Stimulated activated CD4-positive, alpha-beta T cell treated with anti-CD3 and anti-CD28 coated beads, Interleukin-1b, Interleukin-23, amount 100 ng/mL, for 1 hour (primary cell): ENCODE measurements around the gene ARHGAP31.
A peak's percentile ranks its signal among the peaks of the same experiment; 100 is the strongest.
"Not testable (repeated sequence)": the region's sequence is repeated elsewhere in the genome, so short reads cannot be mapped to it uniquely, and the experiment has no call there.

Experiments used
- DNase-seq, 2 donors: peaks; one replicate each; pipeline ENCODE4 v3.0.0-alpha.2; 2020; ENCODE audit warnings: low read depth in 2 of 2

The ARHGAP31 gene

GRCh38 chr3:119294696-119295671, 801 bp downstream of the ARHGAP31 start:
- DNase-seq = peak in 1 of 2 donors; percentile 34

DNA sequence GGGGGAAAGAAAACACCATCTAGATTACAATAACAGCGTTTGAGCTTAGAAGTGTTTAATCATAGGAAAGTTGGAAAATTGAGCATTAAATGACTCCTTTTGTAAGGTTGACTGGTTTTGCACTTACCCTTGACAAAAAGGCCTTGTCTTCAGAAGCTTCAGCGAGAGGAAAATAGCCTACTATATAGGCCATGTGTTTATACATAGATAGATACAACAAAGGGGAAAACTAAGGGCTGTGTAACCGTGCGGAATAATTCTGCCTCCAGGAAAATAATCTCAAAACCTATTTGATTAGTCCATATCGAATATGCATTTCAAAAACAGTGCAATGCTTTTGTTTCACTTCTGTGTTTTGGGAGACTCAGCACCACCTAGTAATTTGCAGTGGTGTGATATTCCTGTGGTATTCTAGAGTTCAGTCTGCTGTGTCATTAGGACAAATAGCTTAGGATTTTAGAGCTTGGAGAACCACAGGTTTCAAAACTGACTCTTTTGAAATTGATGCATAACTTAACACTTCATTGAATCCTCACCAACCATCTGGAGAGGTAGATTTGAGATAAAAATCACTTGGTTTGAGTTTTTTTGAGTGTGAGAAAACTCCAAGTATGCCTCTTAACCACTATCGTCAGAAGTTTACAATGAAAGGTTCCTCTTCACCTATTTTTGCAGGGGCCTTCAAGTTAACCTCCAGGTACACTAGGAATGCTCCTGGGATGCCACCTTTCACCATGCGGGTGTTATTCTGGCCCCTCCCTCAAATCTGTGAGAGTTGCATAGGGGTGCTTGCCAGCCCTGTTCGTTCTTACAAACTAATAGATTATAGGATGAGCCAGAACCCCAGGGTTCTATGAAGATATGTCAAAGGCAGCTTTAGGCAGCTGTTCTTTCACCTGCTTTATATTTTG, 1.9 kb downstream of the ARHGAP31 start:
- DNase-seq = no peak

DNA sequence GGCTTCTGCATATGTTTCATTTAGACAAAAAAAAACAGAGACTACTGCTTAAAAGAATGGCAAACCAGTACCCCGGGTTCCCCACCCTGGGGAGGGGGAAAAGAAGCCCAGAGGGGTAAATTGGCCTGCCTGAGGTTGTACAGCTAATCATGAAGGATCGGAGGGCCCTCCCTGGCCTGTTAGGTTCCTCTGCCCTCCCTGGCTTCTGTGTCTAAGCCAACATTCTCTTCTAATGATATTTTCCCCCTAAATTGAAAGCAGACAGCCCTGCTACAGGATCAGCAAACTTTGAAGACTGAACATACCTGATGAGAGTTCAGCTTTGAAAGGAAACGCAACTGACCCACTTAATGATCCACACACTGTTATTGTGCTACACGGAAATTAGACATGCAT, 2.5 kb downstream of the ARHGAP31 start:
- DNase-seq = no peak

- DNase-seq = no peak
Measured at GRCh38 chr3:119297169-119297568, 3.0 kb downstream of the ARHGAP31 start.

- no peak for DNase-seq
Measured at GRCh38 chr3:119298565-119298941, 4.4 kb downstream of the ARHGAP31 start.

- DNase-seq = no peak
Measured at GRCh38 chr3:119300991-119301391, 6.8 kb downstream of the ARHGAP31 start.

DNA sequence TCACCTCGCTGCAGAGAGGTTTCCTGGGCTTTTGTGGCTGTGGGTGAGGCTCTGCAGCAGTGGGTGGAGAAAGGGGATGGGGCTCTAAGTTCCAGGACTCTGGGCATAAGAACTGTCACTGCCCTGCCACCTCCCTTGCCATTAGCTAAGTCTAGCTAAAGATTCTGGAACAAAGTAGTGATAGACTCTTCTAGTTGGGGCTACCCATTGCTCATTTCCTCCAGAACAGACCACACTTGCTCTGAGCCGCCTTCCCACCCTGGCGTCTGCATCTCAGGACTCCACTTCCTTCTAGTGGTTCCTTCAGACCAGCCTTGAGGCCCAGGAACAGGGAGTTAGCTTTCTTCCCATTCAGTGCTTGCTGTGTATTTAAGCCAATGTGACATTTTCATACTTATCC, 7.5 kb downstream of the ARHGAP31 start:
- no peak for DNase-seq

DNA sequence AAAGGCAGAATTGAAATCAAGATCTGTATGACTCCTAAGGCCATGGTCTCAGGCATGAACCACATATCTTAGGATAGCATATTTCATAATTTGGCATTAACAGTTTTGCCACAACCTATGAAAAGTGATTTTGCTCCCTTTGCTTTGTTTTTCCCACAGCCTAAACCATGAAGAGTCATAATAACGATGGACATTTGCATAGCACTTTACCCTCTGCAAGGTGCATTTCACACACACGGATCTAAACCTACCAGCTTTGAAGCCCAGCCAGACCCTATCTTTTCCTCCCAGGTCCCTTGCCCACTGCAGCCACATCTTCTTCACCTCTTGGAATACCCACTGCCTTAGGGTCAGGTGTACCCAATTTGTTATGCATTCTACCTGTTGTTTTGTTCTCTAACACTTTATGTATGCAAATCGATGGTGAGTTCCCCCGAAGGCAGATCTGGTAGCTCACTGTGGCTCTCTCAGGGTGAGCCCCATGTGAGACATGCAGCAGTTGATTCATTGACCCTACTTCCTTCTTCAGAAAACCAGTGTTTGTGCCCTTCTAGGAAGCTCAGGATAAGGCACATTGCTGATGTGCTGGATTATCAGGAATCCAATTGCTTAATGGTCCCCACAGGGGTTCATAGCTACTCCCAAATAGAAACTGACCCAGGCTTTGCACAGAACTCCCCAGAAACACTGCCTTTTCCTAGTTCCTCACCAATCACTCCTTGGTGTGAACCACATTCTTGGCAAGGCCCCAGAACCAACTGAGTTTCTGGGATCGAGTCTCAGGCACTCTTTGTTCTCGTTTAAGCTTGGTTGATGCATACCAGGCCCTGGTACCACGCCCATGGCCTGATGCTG, 8.7 kb downstream of the ARHGAP31 start:
- no peak for DNase-seq

- no peak for DNase-seq
Measured at GRCh38 chr3:119304201-119304713, 10.1 kb downstream of the ARHGAP31 start.

GRCh38 chr3:119305286-119305685, 11.1 kb downstream of the ARHGAP31 start:
- no peak for DNase-seq

DNA sequence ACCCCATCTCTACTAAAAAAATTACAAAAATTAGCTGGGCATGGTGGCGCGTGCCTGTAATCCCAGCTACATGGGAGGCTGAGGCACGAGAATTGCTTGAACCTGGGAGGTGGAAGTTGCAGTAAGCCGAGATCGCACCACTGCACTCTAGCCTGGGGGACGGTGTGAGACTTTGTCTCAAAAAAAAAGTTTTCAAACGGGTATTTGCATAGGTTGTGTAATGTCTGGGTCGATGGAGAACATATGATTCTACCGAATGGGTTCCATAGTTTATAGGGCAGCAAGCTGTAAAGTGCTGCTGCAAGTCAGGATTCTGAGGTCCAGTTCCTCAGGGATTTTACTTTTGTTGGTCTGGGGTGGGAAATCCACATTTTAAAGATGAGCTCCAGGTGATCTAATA, 12.2 kb downstream of the ARHGAP31 start:
- DNase-seq = not testable (repeated sequence)

DNA sequence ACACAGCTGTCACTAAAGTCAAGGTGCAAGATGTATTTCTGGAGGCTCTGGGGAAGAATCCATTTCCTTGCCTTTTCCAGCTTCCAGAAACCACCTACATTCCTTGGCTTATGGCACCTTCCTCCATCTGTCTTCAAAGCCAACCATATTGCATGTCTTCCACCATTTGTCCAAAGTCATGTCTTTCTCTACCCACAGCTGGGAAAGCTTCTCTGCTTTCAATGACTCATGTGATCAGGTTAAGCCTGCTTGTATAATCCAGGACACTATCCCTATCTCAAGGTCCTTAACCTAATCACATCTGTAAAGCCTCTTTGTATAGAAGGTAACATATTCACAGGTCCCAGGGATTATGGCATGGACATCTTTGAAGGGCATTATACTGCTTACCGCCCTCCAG, 14.2 kb downstream of the ARHGAP31 start:
- no peak for DNase-seq

GRCh38 chr3:119309591-119309990, 15.4 kb downstream of the ARHGAP31 start:
- DNase-seq = no peak

DNA sequence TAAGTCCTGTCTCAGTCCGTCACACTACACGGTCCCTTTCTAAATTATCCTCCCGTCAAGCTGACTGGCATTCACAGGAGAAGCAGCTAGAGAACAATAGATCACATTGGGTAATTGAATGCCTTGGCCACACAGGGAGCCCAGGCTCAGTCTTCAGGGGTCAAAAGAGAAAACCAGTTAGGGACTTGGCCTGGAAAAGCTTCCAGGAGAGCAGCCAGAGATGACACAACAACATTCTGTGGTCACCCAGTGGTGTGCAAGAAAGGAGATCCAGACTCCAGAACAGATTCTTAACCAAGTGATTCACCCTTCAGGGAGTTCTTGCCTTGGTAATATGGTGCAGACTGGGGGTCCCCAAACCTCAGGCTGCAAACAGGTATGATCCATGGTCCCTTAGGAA, 15.9 kb downstream of the ARHGAP31 start:
- DNase-seq = no peak

DNA sequence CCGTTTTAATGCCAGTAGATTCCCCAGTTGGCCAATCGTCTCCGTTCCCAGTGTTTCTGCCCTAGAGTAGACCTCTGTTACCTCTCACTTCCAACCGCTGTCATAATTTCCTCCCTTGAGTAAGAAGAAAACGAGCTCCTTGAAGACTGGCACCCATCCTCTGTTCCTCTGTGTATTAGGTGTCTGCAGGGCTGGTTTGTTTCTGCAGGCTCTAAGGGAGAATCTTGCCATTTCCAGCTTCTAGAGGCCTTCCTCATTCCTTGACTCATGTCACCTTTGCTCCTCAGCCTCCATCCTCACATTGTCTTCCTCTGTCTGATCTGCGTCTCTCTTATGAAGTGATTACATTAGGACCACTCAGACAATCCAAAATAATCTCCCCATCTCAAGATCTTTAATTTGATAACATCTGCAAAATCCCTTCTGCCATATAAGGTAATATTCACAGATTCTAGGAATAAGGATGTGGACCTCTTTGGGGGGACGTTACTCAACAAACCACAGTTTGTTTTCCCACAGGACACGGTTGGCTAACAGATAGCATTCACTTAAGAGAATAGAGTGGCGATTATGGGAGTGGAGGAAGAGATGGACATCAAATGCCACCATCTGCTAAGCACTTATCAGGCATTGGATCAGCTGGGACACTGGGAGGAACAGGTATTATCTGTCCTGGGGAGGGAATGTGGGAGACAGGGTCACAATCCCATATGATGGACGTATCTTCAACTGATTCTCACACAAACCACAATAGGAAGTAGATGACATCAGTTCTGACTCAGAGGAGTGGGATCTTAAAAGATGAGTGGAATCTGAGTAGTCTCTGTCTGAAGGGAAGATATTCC, 17.1 kb downstream of the ARHGAP31 start:
- no peak for DNase-seq

DNA sequence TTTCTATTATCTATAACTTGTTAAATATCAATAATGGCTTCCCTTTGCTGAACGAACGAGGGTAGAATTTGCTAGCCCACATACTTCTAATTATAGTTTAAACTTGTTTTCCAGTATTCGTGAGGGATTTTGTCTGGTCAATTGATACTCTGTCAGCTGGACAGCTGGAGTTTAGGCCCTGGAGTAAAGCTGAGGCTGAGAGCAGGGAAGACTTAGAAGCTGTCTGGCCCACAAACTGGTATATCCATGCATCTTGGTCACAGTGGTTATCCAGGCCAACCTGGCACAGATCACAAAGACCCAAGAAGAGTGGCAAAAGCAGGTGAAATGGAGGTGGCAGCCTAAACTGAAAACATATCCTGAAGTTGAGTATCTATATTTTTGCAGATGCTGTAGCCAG, 19.3 kb downstream of the ARHGAP31 start:
- DNase-seq = no peak

DNA sequence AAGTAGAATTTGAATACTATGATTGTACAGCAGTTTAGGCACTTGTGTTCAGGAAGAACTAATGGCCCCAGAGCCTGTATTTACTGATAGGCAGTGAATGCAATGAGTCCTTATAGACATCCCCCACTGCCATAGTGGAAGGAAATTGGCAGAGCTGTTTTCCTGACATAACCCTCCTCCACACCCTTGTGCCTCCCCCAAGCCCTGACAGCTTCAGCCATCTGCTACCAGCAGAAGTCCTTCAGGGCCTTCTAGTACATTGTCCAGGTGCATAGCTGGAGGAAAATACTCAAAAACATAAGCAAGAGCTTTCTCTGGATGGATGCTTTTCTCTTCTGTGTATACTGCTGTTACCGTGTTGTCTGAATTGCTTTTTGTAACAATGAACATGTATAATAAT, 20.6 kb downstream of the ARHGAP31 start:
- no peak for DNase-seq

DNA sequence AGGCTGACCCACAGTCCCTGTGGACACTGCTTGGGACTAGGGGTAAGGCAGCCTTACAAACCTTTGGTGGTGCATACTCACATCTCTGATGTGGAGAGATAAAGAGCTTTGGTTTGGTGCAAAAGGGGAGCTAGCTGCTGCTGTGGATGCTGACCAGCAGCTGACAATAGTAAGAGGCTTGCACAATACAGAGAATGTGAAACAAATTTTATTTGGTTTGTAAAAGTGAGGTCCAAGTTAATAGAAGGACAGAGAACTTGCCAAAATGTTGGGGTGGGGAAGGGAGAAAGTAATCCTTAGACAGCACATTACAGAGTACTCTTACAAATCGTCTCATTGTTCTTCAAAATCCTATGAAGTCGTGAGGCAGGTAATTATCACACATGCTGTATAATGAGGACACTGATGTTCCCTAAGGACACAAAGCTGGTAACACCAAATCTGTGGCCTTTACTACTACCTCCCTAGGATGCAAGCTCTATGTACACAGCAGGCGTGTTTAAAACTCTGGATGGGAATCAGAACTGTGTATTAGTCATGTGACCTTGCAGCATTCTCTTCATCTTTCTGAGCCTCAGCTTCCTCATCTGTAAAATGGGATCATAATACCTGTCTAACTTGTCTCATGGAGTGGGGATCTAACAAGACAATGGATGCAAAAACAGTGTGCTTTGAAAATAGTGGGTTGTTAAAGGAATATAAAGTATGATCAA, 21.6 kb downstream of the ARHGAP31 start:
- no peak for DNase-seq

DNA sequence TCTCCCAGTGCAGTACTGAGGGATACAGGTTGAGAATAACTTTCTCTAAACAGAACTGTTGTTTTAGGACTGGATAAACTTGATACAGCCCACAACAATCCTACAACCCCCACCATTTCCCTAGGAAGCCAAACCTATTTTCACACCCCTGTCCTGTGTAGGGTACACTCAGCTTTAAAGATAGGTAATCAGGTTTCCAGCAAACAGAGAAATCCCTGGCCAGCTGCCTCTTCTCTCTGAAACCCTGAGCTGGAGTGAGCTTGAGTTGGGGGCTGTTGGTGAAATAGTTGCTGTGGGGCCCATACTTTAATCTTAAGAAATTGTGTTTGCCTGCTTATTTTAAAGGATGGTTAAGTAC, 22.1 kb downstream of the ARHGAP31 start:
- DNase-seq = no peak

GRCh38 chr3:119318876-119319275, 24.7 kb downstream of the ARHGAP31 start:
- DNase-seq = no peak
